H1 (cell line): ENCODE data around the gene DIDO1. TPM values are rescaled to one million over a fixed set of nuclear protein-coding genes. Genes with fewer than 3 reads are reported as not detected.

Experiments
- CTCF ChIA-PET: fragments of 300-600 bp; sonication (Branson Sonifier 250); formaldehyde crosslinking; loops from one replicate; lab custom pipeline; 2021; ENCODE audit not compliant: partially characterized antibody; lab: Charles Lee
- POLR2A ChIA-PET: fragments of 300-600 bp; sonication (Branson Sonifier 250); formaldehyde crosslinking; loops from one replicate; lab custom pipeline; 2021; ENCODE audit warnings: inconsistent platforms; ENCODE audit not compliant: partially characterized antibody; lab: Charles Lee
- DNase-seq, 2 experiments: peaks; one replicate each; pipeline versions ENCODE4 v3.0.0 to v3.0.0-alpha.2; 2010 to 2022; ENCODE audit warnings: low spot score in 2 of 2, low read depth in 1 of 2, mixed read lengths in 1 of 2
- FAIRE-seq: peaks from 2 replicates; lab custom pipeline; 2011; peaks lifted over from hg19 to GRCh38; lab: Jason Lieb, UNC
- H2AFZ ChIP-seq: 2 replicates; pipeline ENCODE4 v1.8.1; 2012; ENCODE audit warnings: low read length, inconsistent platforms
- H2AK5ac ChIP-seq: 2 replicates; pipeline ENCODE4 v1.6.1; 2013; ENCODE audit warnings: low read depth, low read length
- H2BK120ac ChIP-seq: replicated peaks from 2 replicates; pipeline ENCODE3; 2013; ENCODE audit warnings: low read depth, low read length, inconsistent platforms
- H2BK12ac ChIP-seq: 2 replicates; pipeline ENCODE4 v1.6.1; 2013; ENCODE audit warnings: low read depth, low read length
- H2BK15ac ChIP-seq: 2 replicates; pipeline ENCODE4 v1.6.1; 2013; ENCODE audit warnings: low read length
- H2BK20ac ChIP-seq: 2 replicates; pipeline ENCODE4 v1.6.1; 2013; ENCODE audit warnings: low read length
- H2BK5ac ChIP-seq: 2 replicates; pipeline ENCODE4 v1.6.1; 2013; ENCODE audit warnings: low read depth, low read length
- H3K14ac ChIP-seq: 2 replicates; pipeline ENCODE4 v1.6.1; 2013; ENCODE audit warnings: inconsistent platforms; ENCODE audit not compliant: insufficient read length
- H3K18ac ChIP-seq: 2 replicates; pipeline ENCODE4 v1.6.1; 2013; ENCODE audit warnings: low read length; ENCODE audit errors: extremely low read depth
- H3K23ac ChIP-seq: 2 replicates; pipeline ENCODE4 v1.6.1; 2013; ENCODE audit warnings: inconsistent platforms; ENCODE audit not compliant: insufficient read length
- H3K23me2 ChIP-seq: 2 replicates; pipeline ENCODE4 v1.6.1; 2013; ENCODE audit warnings: low read depth, low read length
- H3K27ac ChIP-seq: 2 replicates; pipeline ENCODE4 v1.6.1; 2011; ENCODE audit warnings: low read depth, low read length, inconsistent platforms
- H3K27me3 ChIP-seq, 4 experiments: replicated peaks in 1 of 4; 1 replicate in 1 of 4; 2 replicates in 3 of 4; pipeline versions ENCODE4 v1.6.1 to v1.8.1; 2011 to 2013; ENCODE audit warnings: low read length in 3 of 4, mild to moderate bottlenecking in 3 of 4, inconsistent platforms in 2 of 4, mixed read lengths in 2 of 4, moderate library complexity in 1 of 4; ENCODE audit not compliant: control insufficient read depth in 3 of 4, insufficient read depth in 3 of 4; ENCODE audit errors: extremely low read depth in 1 of 4
- H3K36me3 ChIP-seq, 4 experiments: 2 replicates each; pipeline versions ENCODE4 v1.6.1 to v1.8.1; 2011 to 2013; ENCODE audit warnings: mild to moderate bottlenecking in 4 of 4, low read length in 3 of 4, moderate library complexity in 2 of 4, control low read depth in 1 of 4, inconsistent platforms in 1 of 4; ENCODE audit not compliant: insufficient read depth in 4 of 4, control insufficient read depth in 2 of 4
- H3K4ac ChIP-seq: replicated peaks from 2 replicates; pipeline ENCODE3; 2013; ENCODE audit warnings: low read length, low read depth, mixed read lengths, inconsistent platforms; ENCODE audit not compliant: insufficient read length
- H3K4me1 ChIP-seq, 4 experiments: replicated peaks in 1 of 4; 1 replicate in 1 of 4; 2 replicates in 3 of 4; pipeline versions ENCODE4 v1.6.1 to v1.8.1; 2011 to 2013; ENCODE audit warnings: low read length in 3 of 4, inconsistent platforms in 2 of 4, mixed read lengths in 1 of 4; ENCODE audit not compliant: insufficient read depth in 4 of 4, control insufficient read depth in 3 of 4
- H3K4me2 ChIP-seq, 2 experiments: 2 replicates each; pipeline versions ENCODE4 v1.6.1 to v1.8.1; 2011 to 2013; ENCODE audit warnings: low read depth in 2 of 2, low read length in 2 of 2, control low read depth in 1 of 2, inconsistent platforms in 1 of 2, mild to moderate bottlenecking in 1 of 2; ENCODE audit not compliant: insufficient read depth in 1 of 2
- H3K4me3 ChIP-seq, 4 experiments: fragments of 200-600, 300-600 bp in 1 of 4; sonication (generic), shearing (Covaris generic), sonication (Bioruptor Twin) in 1 of 4; 2 replicates each; pipeline versions ENCODE4 v1.5.1 to v1.8.1; 2011 to 2016; ENCODE audit warnings: low read length in 4 of 4, low read depth in 3 of 4, control low read depth in 2 of 4, inconsistent platforms in 2 of 4, mild to moderate bottlenecking in 2 of 4, mixed read lengths in 1 of 4, moderate library complexity in 1 of 4; ENCODE audit not compliant: insufficient read depth in 2 of 4; ENCODE audit errors: extremely low read depth in 1 of 4
- H3K56ac ChIP-seq: replicated peaks from 2 replicates; pipeline ENCODE3; 2013; ENCODE audit warnings: low read depth, mild to moderate bottlenecking, mixed read lengths, low read length, inconsistent platforms; ENCODE audit not compliant: insufficient read length
- H3K79me1 ChIP-seq: 2 replicates; pipeline ENCODE4 v1.6.1; 2013; ENCODE audit warnings: low read depth, low read length, control low read depth
- H3K79me2 ChIP-seq, 2 experiments: 2 replicates each; pipeline versions ENCODE4 v1.6.1 to v1.8.1; 2012 to 2013; ENCODE audit warnings: low read length in 2 of 2, mild to moderate bottlenecking in 2 of 2, inconsistent platforms in 1 of 2; ENCODE audit not compliant: insufficient read depth in 2 of 2, control insufficient read depth in 1 of 2
- H3K9ac ChIP-seq, 4 experiments: replicated peaks in 1 of 4; 1 replicate in 1 of 4; 2 replicates in 3 of 4; pipeline versions ENCODE4 v1.6.1 to v1.8.1; 2011 to 2013; ENCODE audit warnings: low read depth in 3 of 4, low read length in 3 of 4, control low read depth in 2 of 4, mild to moderate bottlenecking in 2 of 4, moderate library complexity in 2 of 4, inconsistent platforms in 1 of 4; ENCODE audit errors: extremely low read depth in 1 of 4
- H3K9me3 ChIP-seq, 2 experiments: 2 replicates each; pipeline versions ENCODE4 v1.6.1 to v1.8.1; 2012 to 2013; ENCODE audit warnings: mild to moderate bottlenecking in 2 of 2, moderate library complexity in 2 of 2, control low read depth in 1 of 2, inconsistent platforms in 1 of 2, low read depth in 1 of 2, low read length in 1 of 2, mixed read lengths in 1 of 2; ENCODE audit not compliant: insufficient read depth in 2 of 2
- H4K20me1 ChIP-seq, 2 experiments: replicated peaks in 1 of 2; 2 replicates each; pipeline versions ENCODE3 to v1.8.1; 2011 to 2013; ENCODE audit warnings: inconsistent platforms in 2 of 2, low read length in 2 of 2, mild to moderate bottlenecking in 1 of 2; ENCODE audit not compliant: insufficient read depth in 2 of 2, control insufficient read depth in 1 of 2
- H4K5ac ChIP-seq: 2 replicates; pipeline ENCODE4 v1.6.1; 2013; ENCODE audit warnings: low read length, low read depth, mixed read lengths, inconsistent platforms; ENCODE audit not compliant: insufficient read length
- H4K8ac ChIP-seq: 2 replicates; pipeline ENCODE4 v1.8.0; 2013; ENCODE audit warnings: mild to moderate bottlenecking, moderate library complexity, low read length, inconsistent platforms; ENCODE audit not compliant: insufficient read depth; ENCODE audit errors: extremely low read depth
- H4K91ac ChIP-seq: replicated peaks from 2 replicates; pipeline ENCODE3; 2013; ENCODE audit warnings: low read length, mixed read lengths, inconsistent platforms; ENCODE audit not compliant: insufficient read length
- ASH2L ChIP-seq: fragments of 200-600, 300-600 bp; sonication (generic); IDR thresholded peaks from one replicate; pipeline ENCODE4 v1.7.1; 2017; ENCODE audit warnings: low read length
- ATF2 ChIP-seq: IDR thresholded peaks from 2 replicates; pipeline ENCODE4 v1.6.1; 2012; ENCODE audit warnings: low read length, inconsistent platforms
- BRCA1 ChIP-seq: IDR thresholded peaks from 2 replicates; pipeline ENCODE4 v1.6.1; 2012; ENCODE audit warnings: low read depth, low read length, improper control_type of control experiment
- CTBP2 ChIP-seq: IDR thresholded peaks from 2 replicates; pipeline ENCODE4 v1.7.0; 2011; ENCODE audit warnings: borderline replicate concordance, mild to moderate bottlenecking, moderate library complexity, mixed read lengths, low read length; ENCODE audit not compliant: insufficient read depth, insufficient read length
- FOSL1 ChIP-seq: IDR thresholded peaks from 2 replicates; pipeline ENCODE4 v1.6.1; 2011; ENCODE audit warnings: mild to moderate bottlenecking, low read depth, low read length, moderate library complexity; ENCODE audit not compliant: insufficient read depth
- JUN ChIP-seq: IDR thresholded peaks from 2 replicates; pipeline ENCODE4 v1.6.1; 2011; ENCODE audit warnings: low read depth, mild to moderate bottlenecking, improper control_type of control experiment, low read length
- JUND ChIP-seq: IDR thresholded peaks from 2 replicates; pipeline ENCODE4 v1.6.1; 2011; ENCODE audit warnings: mild to moderate bottlenecking, improper control_type of control experiment, low read length
- SIRT6 ChIP-seq: IDR thresholded peaks from one replicate; pipeline ENCODE4 v1.7.1; 2012; ENCODE audit warnings: low read length, inconsistent platforms
- SIX5 ChIP-seq: IDR thresholded peaks from 2 replicates; pipeline ENCODE4 v1.6.1; 2011; ENCODE audit warnings: mild to moderate bottlenecking, low read depth, low read length
- YY1 ChIP-seq: IDR thresholded peaks from 2 replicates; pipeline ENCODE4 v1.6.1; 2011; ENCODE audit warnings: low read depth, mild to moderate bottlenecking, low read length
- WGBS, 2 experiments: shearing (Covaris generic) in 1 of 2; methylation state at CpG; one replicate each; pipeline versions ENCODE4 v1.1.6 to v1.1.7; 2013 to 2015; ENCODE audit warnings: low lambda C conversion rate in 2 of 2, mixed read lengths in 2 of 2, inconsistent platforms in 1 of 2, low coverage in 1 of 2, missing lambda C conversion rate in 1 of 2; ENCODE audit not compliant: insufficient replicate concordance in 2 of 2, insufficient coverage in 1 of 2, insufficient read length in 1 of 2; ENCODE audit errors: extremely low coverage in 1 of 2, missing lambda C conversion rate in 1 of 2; 5-methylcytosine and 5-hydroxymethylcytosine counted together
- polyA plus RNA-seq, 7 experiments: library from polyadenylated mRNA; depleted of rRNA in 3 of 7; stranded (reverse) in 5 of 7; unstranded in 2 of 7; fragments of >200 nt in 5 of 7; fragments of 200-250 nt in 2 of 7; gene quantifications; 1 replicate in 5 of 7; 2 replicates in 1 of 7; 4 replicates in 1 of 7; pipeline versions ENCODE4 v1.2.1 to v1.2.3, GENCODE V29; 2011 to 2013; ENCODE audit warnings: missing spikeins in 2 of 7, mixed read lengths in 2 of 7
- total RNA-seq: library from RNA; stranded (reverse); fragmentation: NEBNext Ultra II Directional; extraction: Animal tissue kit (Norgen Biotek cat#: 25700); gene quantifications from 2 replicates; pipeline ENCODE4 v1.2.1, GENCODE V29; 2021
- TF ChIP-seq, protein P1 (sequence below): IDR thresholded peaks from 2 replicates; pipeline ENCODE4 v1.6.1; 2012; ENCODE audit warnings: inconsistent platforms

The DIDO1 gene
- total and polyA plus RNA-seq, 2 of the 8 experiments (the other 6 are each of a cell fraction or from before 2014, with no cell fraction given), result 53.6 to 82.8 TPM

- Histone ChIP-seq H3K14ac (no peak overlapping the region), H3K9ac (peak overlapping the region in 1 of 4 experiments; percentile 44; a peak in 3 of 7 replicates), H4K91ac (peak overlapping the region; percentile 61), H2BK12ac (no peak overlapping the region; the same call in 1 of the 2 replicates), H4K20me1 (peaks cover 4 to 12% of the 10 kb centered on the region in 2 experiments), H3K79me1 (peaks cover 7% of the 10 kb centered on the region; the same call in 1 of the 2 replicates), H3K4me1 (peaks cover 2 to 23% (median 17%) of the 10 kb centered on the region in 4 experiments), H2BK15ac (no peak overlapping the region), H3K23ac (no peak overlapping the region), H4K8ac (peak overlapping the region; percentile 73; the same call in 1 of the 2 replicates), H3K27ac (no peak overlapping the region), H3K27me3 (no peaks in the 10 kb centered on the region), H2AFZ (no peak overlapping the region), H4K5ac (no peak overlapping the region), H3K23me2 (peaks cover 11% of the 10 kb centered on the region; the same call in 1 of the 2 replicates), H2BK5ac (peak overlapping the region; percentile 28; the same call in 1 of the 2 replicates), H2AK5ac (no peak overlapping the region), H3K18ac (no peak overlapping the region), H3K9me3 (no peaks in the 10 kb centered on the region), H3K4ac (no peak overlapping the region), H2BK20ac (no peak overlapping the region), H3K36me3 (peaks cover 6 to 26% (median 12%) of the 10 kb centered on the region in 4 experiments), H3K4me2 (peak overlapping the region; percentile 71 to 94), H3K56ac (no peak overlapping the region), H3K79me2 (peaks cover 0 to 31% of the 10 kb centered on the region in 2 experiments; a peak in 2 of 4 replicates), H3K4me3 (peak overlapping the region; percentile 24 to 61 (median 40)), H2BK120ac (no peak overlapping the region)
- ChIA-PET POLR2A (interaction anchor here (3.4 to 19.4 kb wide), 2 partner anchors 14 to 32 kb away, joined by 29 to 363 read pairs; partner anchors contain the start of genes DIDO1 and GID8), CTCF (interaction anchor here (1.2 to 2.3 kb wide), 3 partner anchors 11 to 67 kb away, joined by 3 to 5 read pairs (median 3); no protein-coding TSS in a partner anchor)
- FAIRE-seq (no peak), DNase-seq (no peak)
- WGBS, 2 experiments, result 77% methylated on average over 8 of the region's 8 CpGs; no CpG with 5 or more reads in 1 of the 2 experiments
- TF ChIP-seq ATF2 (no peak), JUN (no peak), FOSL1 (no peak), YY1 (no peak), CTBP2 (no peak), ASH2L (no peak), JUND (no peak), SIRT6 (no peak), BRCA1 (no peak), SIX5 (no peak)
- TF ChIP-seq, protein P1, sequence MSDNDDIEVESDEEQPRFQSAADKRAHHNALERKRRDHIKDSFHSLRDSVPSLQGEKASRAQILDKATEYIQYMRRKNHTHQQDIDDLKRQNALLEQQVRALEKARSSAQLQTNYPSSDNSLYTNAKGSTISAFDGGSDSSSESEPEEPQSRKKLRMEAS, result no peak
Observed at GRCh38 chr20:62951896-62952372, 25.6 kb upstream of the DIDO1 start.
